ENCODE results near the gene ZKSCAN4. TPM values are rescaled to one million over a fixed set of nuclear protein-coding genes. Genes with fewer than 3 reads are reported as not detected.

Gene ZKSCAN4
- total and polyA plus RNA-seq, 2 of the 8 experiments (the other 6 are each of a cell fraction or from before 2014, with no cell fraction given): 2.2 to 6.6 TPM

- H3K79me2 ChIP-seq (ENCODE audit: control insufficient read depth in 1 of 2, insufficient read depth in 2 of 2, low read length in 2 of 2): no peaks in the 10 kb centered on the region
- no peak overlapping the region for H4K91ac ChIP-seq (replicated peaks; ENCODE audit: insufficient read length, low read length)
- H3K9ac ChIP-seq (replicated peaks in 1 of 4; ENCODE audit: extremely low read depth in 1 of 4, low read depth in 3 of 4, low read length in 3 of 4): no peak overlapping the region
- WGBS, 2 experiments (ENCODE audit: extremely low coverage in 1 of 2, insufficient coverage in 1 of 2, insufficient read length in 1 of 2, insufficient replicate concordance in 2 of 2, low coverage in 1 of 2, low lambda C conversion rate in 2 of 2, missing lambda C conversion rate in 1 of 2): 67% methylated on average over 3 of the region's 3 CpGs; no CpG with 5 or more reads in 1 of the 2 experiments
- peaks cover 32 to 66% (median 53%) of the 10 kb centered on the region in 4 experiments for H3K27me3 ChIP-seq (replicated peaks in 1 of 4; ENCODE audit: control insufficient read depth in 3 of 4, extremely low read depth in 1 of 4, insufficient read depth in 3 of 4, low read length in 3 of 4)
- H2AFZ ChIP-seq (ENCODE audit: low read length): no peak overlapping the region
- H4K20me1 ChIP-seq (replicated peaks in 1 of 2; ENCODE audit: control insufficient read depth in 1 of 2, insufficient read depth in 2 of 2, low read length in 2 of 2): peaks cover 0 to 1% of the 10 kb centered on the region in 2 experiments
- no peaks in the 10 kb centered on the region for H3K36me3 ChIP-seq (ENCODE audit: control insufficient read depth in 2 of 4, insufficient read depth in 4 of 4, low read length in 3 of 4)
- no peak overlapping the region for H2BK120ac ChIP-seq (replicated peaks; ENCODE audit: low read depth, low read length)
- no peaks in the 10 kb centered on the region for H3K79me1 ChIP-seq (ENCODE audit: low read depth, low read length)
- ChIA-PET POLR2A (ENCODE audit: partially characterized antibody) (no interaction called here), CTCF (ENCODE audit: partially characterized antibody) (interaction anchor here (1.1 kb wide), 1 partner anchor 12 kb away, joined by 5 read pairs; no protein-coding TSS in a partner anchor)
- H4K5ac ChIP-seq (ENCODE audit: insufficient read length, low read depth, low read length): no peak overlapping the region
- no peak overlapping the region for H2BK12ac ChIP-seq (ENCODE audit: low read depth, low read length)
- H2AK5ac ChIP-seq (ENCODE audit: low read depth, low read length): no peak overlapping the region
- H4K8ac ChIP-seq (ENCODE audit: extremely low read depth, insufficient read depth, low read length): no peak overlapping the region
- FAIRE-seq (no peak), DNase-seq (ENCODE audit: low read depth in 1 of 2, low spot score in 2 of 2) (no peak)
- peaks cover 12% of the 10 kb centered on the region for H3K23me2 ChIP-seq (ENCODE audit: low read depth, low read length)
- H3K27ac ChIP-seq (ENCODE audit: low read depth, low read length): no peak overlapping the region
- no peak overlapping the region for H3K18ac ChIP-seq (ENCODE audit: extremely low read depth, low read length)
- H2BK20ac ChIP-seq (ENCODE audit: low read length): no peak overlapping the region
- H3K4me3 ChIP-seq (ENCODE audit: extremely low read depth in 1 of 4, insufficient read depth in 2 of 4, low read depth in 3 of 4, low read length in 4 of 4): peak overlapping the region in 1 of 4 experiments; percentile 71; a peak in 2 of 8 replicates
- no peak overlapping the region for H3K14ac ChIP-seq (ENCODE audit: insufficient read length)
- no peak overlapping the region for H2BK15ac ChIP-seq (ENCODE audit: low read length)
- H3K23ac ChIP-seq (ENCODE audit: insufficient read length): no peak overlapping the region
- H2BK5ac ChIP-seq (ENCODE audit: low read depth, low read length): no peak overlapping the region
- H3K56ac ChIP-seq (replicated peaks; ENCODE audit: insufficient read length, low read depth, low read length): no peak overlapping the region
- peaks cover 0 to 2% (median 0%) of the 10 kb centered on the region in 4 experiments; a peak in 1 of 7 replicates for H3K4me1 ChIP-seq (replicated peaks in 1 of 4; ENCODE audit: control insufficient read depth in 3 of 4, insufficient read depth in 4 of 4, low read length in 3 of 4)
- no peak overlapping the region for H3K4ac ChIP-seq (replicated peaks; ENCODE audit: insufficient read length, low read depth, low read length)
- H3K4me2 ChIP-seq (ENCODE audit: insufficient read depth in 1 of 2, low read depth in 2 of 2, low read length in 2 of 2): peak overlapping the region in 1 of 2 experiments; percentile 81; a peak in 1 of 4 replicates
- no peaks in the 10 kb centered on the region for H3K9me3 ChIP-seq (ENCODE audit: insufficient read depth in 2 of 2, low read depth in 1 of 2, low read length in 1 of 2)
- TF ChIP-seq SRF (IDR thresholded peaks at IDR 0.05; ENCODE audit: low read depth, low read length) (no peak), TAF1 (IDR thresholded peaks at IDR 0.05; ENCODE audit: low read depth, low read length) (no peak), RAD21 (IDR thresholded peaks at IDR 0.05 in 1 of 2, conservative IDR thresholded peaks at IDR 0.05 in 1 of 2; ENCODE audit: low read depth in 2 of 2, low read length in 2 of 2) (no peak), TCF12 (IDR thresholded peaks at IDR 0.05; ENCODE audit: low read depth, low read length) (no peak), SP2 (IDR thresholded peaks at IDR 0.05; ENCODE audit: low read length) (no peak), BCL11A (IDR thresholded peaks at IDR 0.05; ENCODE audit: low read depth in 2 of 2, low read length in 2 of 2) (no peak), BRCA1 (IDR thresholded peaks at IDR 0.05; ENCODE audit: low read depth, low read length) (no peak), ATF2 (IDR thresholded peaks at IDR 0.05; ENCODE audit: low read length) (no peak), HDAC6 (IDR thresholded peaks at IDR 0.05; ENCODE audit: low read depth, low read length) (no peak), CBX8 (IDR thresholded peaks at IDR 0.05; ENCODE audit: borderline replicate concordance, low read depth, low read length) (no peak), GTF2F1 (IDR thresholded peaks at IDR 0.05; ENCODE audit: borderline replicate concordance, low read depth, low read length) (no peak), ATF3 (IDR thresholded peaks at IDR 0.05; ENCODE audit: insufficient read depth, low read depth, low read length) (no peak)
These were observed 45.5 kb downstream of the ZKSCAN4 start for GRCh38 chr6:28206527-28206926.
